HG02943 (cell line): ENCODE measurements around the gene SGSM1.

Experiments
- ATAC-seq: cut with Tn5 transposase; IDR thresholded peaks from one replicate; pipeline ENCODE4 v1.9.1; 2021; ENCODE audit warnings: mild to moderate bottlenecking, low read depth, moderate library complexity; ENCODE audit not compliant: unreplicated experiment

Gene SGSM1

DNA sequence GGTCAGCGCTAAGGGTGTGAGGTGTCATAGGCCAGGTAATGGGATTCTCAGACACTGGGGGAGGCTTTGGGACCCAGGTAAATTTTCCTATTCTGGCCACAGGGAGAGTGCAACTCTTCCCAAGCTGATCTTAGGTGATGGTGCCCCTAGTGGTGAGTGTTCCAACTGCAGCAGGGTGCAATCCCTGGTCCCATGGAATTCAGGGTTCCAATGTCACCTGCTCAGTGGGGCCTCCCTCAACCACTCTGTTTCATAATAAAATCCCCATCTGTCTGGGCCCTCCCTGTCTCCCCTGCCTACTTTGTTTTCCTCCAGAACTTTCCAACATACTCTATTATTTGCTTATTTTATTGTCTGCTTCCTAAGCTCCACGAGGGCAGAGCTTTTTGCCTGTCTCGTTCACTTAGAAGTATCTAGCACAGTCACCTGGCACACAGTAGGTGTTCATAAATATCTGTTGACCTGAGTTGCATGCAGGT is 2.9 kb upstream of the SGSM1 start:
- no peak for ATAC-seq

DNA sequence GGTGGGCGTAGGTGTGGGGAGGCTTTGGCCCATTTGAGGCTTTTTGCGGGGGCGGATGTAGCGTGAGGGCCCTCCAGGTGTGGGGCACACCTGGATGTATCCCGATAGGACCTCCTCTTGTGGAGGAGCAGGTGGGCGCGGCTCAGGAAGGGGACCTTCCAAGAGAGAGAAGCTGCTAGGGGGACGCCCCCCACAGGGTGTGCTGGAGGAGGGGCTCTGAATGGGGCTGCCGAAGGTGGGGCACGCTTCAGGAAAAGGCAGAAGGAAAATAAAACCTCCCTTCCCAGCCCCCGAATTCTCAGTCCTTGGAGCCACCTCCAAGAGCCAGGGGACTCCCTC is 621 bp downstream of the SGSM1 start:
- ATAC-seq = no peak

DNA sequence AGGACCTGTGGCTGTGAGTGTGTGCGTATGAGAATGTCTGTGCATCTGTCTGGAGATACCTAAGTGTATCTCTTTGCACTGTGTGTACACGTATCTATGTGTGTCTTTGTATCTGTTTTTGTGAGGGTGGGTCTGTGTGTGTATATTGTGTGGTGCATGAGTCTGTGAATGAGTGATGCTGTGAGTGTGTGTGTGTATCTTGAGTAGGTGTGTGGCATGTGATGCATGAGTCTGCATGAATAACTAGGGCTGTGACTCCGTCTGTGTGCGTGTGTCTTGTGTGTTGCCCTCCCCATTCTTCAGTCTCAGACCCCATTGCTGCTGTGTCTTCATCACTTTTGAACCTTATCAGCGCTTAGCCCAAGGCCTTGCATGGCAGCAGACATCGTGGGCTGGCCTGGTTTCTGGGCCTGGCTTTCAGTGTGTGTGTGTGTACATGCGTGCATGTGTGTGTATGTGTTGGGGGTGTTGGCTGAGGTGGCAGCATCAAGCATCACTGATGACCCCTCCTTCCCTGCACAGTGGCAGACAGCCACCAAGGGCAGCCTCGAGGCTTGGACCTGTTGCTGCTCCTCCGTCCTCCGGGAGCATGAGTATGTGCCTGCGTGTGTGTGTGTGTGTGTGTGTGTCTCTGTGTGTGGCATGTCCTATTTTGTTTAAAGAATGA is 1.4 kb downstream of the SGSM1 start:
- ATAC-seq = no peak

DNA sequence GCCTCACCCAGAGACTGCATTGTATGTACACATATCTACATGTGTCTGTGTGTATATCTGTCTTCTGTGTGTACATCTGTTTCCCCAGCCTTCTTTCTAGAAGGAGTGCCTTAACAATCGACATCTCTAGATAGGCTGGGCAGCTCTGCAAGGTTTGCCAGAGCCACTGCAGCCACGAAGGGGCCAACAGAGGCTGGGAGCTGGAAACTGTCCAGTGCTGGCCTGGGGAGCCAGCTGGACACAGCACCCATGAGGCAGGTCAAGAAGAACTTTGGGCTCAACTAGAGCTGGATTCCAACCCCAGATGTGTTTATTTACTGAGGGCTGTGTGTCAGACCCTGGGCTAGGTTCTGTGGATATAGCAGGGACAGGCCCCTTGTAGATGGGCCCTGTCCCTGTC is 3.3 kb downstream of the SGSM1 start:
- no peak for ATAC-seq

DNA sequence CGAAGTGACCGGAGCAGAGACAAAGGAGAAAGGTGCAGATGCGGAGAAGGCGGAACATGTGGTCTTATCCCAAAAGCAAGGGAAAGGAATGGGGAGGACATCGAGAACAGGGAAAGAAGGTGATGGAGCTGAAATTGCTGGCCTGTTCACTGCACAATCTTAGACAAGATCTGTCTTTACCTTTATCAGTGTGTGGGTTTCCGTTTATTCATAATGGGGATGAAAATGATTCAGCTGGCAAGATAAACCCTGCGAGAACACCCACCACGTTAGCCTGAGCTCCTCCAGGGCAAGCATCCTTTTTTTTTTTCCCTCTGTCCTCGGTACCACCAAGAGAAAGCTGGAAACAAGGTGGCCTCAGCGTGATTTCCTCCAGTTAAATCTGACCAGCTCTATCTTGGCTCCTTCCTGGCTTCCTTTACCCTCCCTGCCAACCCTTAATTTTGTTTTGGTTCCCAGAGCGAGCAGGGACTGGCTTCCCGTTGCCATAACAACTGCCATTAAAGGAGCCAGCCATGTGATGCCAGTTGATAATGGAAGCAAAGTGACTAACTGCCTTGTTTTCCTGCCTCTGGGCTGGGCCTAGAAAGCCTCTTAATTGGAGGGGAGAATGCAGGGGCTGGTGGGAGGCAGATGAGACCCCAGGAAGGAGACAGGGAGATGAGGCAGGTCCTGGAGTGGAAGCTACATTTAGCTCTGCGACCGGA is 4.2 kb downstream of the SGSM1 start:
- no peak for ATAC-seq

DNA sequence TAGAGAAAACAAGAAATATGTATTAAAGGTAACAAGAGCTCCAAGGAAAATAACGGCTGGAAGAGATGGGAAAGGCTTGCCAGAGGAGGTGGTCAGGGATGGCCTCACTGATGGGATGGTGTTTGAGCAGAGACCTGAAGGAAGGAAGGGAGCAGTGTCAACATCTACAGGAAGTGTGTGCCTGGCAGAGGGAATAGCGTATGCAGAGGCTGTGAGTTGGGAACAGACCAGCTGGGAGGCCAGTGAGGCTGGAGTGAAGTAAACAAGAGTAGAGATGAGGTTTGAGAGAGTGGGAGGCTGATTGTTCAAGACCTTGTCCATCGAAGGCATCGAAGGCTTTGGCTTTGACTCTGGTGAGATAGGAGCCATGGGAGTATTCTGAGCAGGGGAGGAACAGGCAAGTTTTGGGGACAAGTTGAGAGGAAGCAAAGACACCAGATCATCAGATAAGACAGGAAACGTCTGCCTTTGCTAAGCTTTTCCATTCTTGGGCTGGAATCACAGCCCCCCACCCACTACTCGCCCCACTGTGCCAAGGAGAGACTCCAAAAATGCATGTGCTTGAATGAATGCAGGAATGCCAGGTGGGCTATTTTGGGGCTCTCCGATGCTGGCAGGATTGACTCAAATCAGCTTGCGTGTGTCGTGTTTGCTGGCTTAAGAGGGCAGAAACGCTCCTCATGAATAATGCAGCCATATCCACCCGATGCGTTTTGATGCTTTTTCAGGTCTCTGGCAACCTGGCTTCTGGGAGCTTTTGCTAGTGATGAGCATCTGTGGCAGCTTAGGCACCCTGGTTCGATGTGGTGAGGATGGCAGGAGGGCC is 7.2 kb downstream of the SGSM1 start:
- ATAC-seq = no peak

DNA sequence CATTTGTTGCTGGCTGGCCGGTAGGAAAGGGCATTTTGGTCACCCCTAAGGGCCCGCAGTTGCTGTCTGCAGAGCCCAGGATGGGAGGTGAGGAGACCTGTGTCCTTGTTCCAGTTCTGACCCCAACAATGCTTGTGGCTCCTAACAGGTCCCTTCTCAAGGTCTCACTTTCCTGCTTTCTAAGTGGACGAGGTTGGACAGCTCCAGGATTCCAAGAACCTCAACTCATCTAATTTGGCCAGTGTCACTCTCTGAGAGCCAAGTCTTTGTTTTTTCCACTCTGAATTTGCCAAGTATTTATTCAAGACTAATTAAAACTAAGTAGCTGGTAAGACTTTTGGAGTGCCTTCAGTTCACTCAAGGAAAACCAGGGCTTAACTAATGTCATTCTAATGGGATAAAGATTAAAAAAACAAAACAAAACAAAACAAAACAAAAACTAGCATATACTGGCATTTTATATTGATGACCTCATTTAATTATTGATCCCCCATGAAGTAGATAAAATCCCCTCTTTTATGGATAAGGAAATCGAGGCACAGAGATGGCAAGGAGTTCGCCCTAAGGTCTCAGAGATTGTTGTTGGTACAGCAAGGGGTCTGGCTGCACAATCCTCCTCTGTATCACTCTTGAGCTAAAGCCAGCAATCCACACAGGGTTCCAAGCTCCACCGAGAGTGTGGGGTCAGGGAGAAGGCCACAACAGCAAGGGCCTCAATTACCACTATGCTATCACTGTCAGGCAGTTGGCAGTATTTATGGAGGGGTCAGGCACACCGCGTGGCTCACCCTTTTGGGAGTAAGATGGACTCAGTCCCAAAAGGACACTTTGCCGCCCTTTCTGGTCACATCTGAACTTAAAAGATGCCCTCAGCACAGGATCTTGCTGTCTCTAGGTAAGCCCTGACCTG is 8.1 kb downstream of the SGSM1 start:
- ATAC-seq = no peak

DNA sequence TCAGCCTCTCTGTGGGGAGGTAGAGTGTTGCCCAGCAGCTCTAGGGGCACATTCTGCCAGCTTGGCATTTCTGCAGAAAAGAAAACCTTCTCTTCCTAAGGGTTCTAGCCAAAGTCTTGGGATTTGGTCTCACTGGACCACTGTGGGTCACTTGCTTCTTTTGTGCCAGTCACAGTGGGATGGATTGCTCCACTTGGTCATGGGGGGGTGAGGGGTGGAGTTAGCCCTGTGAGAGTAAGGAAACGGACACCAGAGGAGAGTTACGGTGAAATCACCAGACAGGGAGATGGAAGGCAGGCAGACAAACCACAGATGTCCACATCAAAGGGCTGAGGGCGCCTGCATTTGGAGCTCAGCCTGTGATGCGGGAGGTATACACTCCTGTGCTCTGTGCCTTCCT is 10.8 kb downstream of the SGSM1 start:
- ATAC-seq = no peak

DNA sequence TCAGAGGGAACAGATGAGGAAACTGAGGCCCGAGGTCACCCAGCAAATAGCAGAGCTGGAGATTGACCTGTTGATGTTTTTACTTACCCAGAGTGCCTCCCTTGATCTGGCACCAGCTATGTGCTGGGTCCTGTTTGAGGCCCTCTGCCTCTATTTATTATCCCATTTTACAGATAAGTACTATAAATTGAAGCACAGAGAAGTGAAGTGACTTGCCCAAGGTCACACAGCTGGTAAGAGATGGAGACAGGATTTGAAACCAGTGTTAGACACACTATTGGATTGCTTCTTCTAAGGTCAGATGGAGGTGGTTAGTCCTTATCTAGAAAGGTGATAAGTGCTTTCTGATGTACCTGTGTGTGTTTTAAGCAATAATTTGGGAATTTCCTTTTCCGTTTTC is 13.5 kb downstream of the SGSM1 start:
- ATAC-seq = no peak

DNA sequence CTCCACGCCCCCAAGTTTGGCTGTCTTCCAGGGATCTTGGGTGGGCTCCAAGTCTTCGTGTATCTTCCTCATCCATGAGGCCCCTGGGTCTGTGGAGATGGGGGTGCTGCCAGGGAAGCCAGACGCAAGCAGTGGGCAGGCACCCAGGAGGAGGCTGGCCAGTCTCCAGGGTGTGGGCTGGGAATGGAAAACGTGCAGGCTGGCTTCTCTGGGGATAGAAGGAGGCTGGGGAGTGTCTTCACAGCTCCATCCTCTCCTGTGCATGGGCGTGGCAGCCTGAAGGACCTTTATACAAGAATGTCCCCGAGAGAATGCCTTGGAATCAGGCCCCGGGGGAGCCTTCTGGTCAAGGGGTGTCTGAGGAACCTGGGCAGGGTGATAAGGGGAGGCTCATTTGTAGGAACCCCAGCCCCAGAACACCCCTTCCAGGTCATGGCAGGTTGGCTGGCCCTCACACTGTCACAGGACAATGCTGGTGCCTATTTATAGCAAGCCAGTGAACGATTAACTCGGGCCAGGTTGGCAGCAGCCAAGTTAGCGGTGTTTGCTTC is 14.0 kb downstream of the SGSM1 start:
- no peak for ATAC-seq

DNA sequence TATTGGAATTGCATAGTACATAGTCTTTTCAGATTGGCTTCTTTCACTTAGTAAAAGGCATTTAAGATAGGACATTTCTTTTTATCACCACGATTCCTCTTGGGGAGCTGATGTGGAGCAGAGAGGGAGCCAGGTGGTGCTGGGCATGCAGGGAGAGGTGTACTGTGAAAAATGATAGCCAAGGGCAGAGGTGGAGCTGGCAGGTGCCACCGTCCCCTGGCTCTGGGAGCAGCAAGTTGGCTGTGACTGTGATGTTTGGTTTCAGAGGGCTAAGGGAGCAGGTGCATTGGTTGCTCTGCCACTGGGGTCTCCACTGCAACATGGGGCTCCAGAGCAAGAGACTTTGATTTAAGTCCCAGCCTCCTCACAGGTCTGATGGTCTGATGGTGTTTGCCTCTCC is 16.5 kb downstream of the SGSM1 start:
- no peak for ATAC-seq

DNA sequence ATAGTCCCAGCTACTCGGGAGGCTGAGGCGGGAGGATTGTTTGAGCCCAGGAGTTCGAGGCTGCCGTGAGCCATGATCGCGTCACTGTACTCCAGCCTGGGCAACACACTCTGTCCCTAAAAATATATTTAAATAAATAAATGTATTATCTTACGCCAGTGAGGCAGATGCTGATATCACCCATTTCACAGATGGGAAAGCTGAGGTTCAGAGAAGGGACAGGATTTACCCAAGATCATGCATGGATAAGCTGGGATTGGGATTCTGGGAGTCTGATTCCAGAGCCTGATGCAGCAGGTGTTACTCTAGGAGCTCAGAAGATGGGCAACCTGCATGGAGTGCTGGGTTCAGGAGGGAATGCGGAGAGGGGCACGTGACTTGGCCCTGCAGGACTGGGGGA is 17.8 kb downstream of the SGSM1 start:
- no peak for ATAC-seq

DNA sequence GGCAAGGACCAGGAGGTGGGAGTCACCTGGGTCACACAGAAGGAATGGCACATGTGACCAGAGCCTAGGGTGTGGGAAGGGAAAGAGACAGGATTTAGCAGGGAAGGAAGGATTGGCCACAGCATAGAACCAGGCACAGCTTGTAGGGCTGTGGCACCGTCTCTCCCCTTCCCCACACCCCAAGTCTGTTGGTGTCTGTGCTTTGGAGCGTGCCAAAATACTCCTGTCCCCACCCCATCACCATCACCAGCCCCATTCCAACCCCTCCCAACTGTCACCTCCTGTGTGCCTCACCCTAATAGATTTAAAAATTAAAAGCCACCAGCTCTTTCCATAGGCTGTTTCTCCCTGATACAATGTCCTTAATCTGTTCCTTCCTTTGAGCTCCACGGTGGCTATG is 18.2 kb downstream of the SGSM1 start:
- ATAC-seq = no peak

DNA sequence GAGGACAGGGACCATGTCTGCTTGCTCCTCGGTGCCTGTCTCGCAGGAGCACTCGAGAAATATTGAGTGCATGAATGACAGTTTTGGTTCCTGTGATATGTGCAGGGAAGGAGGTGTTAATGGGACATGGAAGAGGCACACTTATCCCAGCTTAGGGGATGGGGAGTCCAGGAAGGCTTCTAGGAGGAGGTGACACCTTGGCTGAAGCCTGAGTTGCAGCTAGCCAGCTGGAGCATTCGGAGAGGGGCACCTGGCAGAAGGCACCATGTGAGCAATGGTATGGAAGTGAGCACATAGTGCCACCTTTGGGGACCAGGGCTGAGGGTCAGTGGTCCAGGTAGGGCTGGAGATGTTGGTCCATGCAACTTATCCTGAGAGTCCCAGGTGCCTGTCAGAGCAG is 18.9 kb downstream of the SGSM1 start:
- no peak for ATAC-seq

DNA sequence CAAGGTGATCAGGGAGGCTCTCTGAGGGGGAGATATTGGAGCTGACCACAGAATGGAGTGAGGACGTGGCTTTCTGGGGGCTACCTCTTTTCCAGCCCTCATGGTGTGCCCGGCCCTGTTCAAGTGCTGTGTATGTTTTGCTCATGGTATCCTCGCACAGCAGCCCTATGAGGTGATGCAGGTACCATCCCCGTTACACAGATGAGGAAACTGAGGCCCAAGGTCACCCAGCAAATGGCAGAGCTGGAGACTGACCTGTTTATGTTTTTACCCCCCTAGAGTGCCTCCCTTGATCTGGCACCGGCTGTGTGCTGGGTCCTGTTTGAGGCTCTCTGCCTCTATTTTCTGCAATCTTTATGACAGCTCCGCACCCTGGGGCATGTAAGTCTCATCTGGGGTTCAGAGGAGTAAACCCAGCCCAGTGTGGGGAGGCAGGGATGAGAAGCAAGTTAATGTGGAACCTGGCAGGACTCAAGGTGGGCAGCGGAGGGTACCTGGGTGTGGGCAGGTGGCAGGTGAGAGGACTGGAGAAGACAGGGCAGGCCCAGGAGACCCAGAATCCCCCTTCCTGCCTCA is 20.8 kb downstream of the SGSM1 start:
- no peak for ATAC-seq

DNA sequence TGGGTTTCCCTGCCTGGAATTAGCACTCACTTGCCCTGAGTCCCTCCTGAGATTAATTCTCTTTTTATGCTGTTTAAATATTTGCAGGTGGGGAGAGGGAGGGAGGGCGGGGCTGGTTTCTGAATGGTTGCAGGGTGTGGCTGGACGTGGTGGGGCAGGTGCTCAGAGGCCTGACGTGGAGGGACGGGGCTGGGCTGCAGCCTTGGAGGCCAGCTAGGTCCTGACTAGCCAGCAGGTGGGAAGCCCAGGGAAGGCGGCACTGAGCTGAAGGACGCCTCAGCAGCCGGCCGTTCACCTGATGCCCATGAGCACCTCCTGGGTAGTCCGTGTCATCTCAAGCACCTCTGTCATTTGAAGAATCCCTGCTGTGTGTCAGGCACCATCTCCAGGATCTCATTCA is 21.3 kb downstream of the SGSM1 start:
- no peak for ATAC-seq

DNA sequence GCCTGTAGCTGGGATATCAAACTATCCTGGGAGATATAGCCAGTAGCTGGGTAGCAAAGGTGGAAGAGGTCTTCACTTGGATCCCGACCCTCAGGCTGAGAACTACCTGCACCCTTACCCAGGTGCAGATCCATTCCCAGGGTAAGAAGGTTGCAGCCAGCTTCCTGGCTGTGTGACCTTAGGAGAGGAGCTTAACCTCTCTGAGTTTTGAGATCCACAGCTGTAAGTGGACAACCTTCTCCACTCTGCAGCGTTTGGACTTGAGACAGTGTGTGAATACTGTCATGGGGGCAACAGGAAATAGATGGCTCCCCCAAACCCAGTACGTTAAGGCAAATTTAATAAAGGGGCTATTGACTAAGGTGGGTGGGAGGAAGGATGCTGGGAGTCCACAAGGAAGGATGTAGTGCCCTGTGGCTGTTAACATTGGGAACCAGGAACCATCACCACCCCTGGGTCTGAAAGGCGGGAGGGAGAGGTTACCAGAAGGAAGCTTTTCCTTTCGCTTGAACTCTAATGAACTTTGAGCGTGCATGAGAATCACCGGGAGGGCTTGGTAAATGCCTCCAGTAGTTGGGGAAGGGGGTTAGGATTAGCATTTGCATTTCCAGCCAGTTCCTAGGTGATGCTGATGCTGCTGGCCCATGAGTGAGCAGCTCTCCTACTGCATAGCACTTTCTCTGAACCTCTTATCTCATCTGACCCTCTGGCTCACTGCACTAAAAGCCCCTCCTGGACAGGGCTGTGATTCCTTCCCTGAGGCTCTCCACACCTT is 24.4 kb downstream of the SGSM1 start:
- no peak for ATAC-seq

DNA sequence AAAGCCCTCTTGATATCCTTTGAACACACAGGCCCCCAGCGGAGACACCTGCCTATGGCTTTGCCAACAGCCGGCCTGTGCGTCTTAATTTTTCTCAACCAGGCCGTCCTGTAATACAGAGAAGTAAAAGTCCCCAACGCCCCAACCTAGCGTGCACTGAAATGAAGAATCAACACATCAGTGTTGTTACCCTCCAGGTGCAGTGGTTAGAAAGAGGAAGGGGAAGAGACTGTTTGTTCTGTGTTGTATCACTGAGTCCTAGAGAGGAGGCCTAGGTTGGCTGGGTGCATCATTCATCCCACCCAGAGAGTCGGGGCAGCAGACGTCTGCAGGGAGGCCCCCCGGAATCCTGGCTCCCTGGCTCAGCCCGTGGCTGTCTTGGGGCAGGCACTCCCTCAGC is 25.7 kb downstream of the SGSM1 start:
- ATAC-seq = no peak

DNA sequence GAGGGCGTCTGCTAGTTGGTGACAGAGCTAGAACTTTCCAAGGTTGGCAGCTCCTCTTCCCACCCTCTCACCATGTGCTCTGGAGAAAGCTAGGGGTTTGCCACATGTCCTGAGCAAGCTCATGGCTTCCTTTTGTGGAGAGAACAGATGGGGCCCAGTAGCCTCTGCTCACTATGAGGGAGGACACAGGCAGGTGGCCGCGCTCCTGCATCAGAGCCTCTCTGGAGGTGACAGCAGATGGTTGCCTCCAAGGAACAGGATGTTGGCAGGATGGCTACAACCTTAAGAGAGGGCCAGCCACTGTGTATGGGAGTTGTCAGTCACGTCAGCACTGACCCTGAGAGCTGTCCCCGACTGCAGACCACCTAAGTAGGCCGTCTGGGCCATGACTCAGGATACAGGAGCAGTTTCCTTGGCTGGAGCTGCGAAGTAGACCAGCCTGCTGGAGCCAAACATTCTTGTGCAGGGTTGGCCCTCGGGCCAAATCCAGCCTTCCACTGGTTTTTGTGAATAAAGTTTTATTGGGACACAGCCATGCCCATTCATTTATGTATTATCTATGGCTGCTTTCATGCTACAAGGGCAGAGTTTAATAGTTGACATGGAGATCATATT is 28.0 kb downstream of the SGSM1 start:
- no peak for ATAC-seq
